RWPE2 (cell line): Measurements from ENCODE around the gene PFDN4.
"Not testable (repeated sequence)": the region's sequence is repeated elsewhere in the genome, so short reads cannot be mapped to it uniquely, and the experiment has no call there.

Experiments used
- ATAC-seq: fragments of 200-7000 bp; cut with Tn5 transposase; 3 replicates; pipeline ENCODE4 v1.9.1; 2021; ENCODE audit warnings: low read depth
- DNase-seq: peaks from one replicate; pipeline ENCODE4 v3.0.0-alpha.2; 2020; ENCODE audit warnings: low spot score
- H3K27ac ChIP-seq: fragments of 450-650 bp; 2 replicates; pipeline ENCODE4 v1.5.1; 2017; ENCODE audit warnings: mild to moderate bottlenecking; ENCODE audit not compliant: poor library complexity, severe bottlenecking
- H3K27me3 ChIP-seq: fragments of 250-450 bp; sonication (Bioruptor Pico); 2 replicates; pipeline ENCODE4 v1.5.1; 2021; ENCODE audit warnings: mild to moderate bottlenecking, moderate library complexity; ENCODE audit not compliant: insufficient read depth, poor library complexity, severe bottlenecking
- H3K36me3 ChIP-seq: fragments of 250-450 bp; sonication (Bioruptor Pico); 2 replicates; pipeline ENCODE4 v1.5.1; 2020; ENCODE audit warnings: low read depth, mild to moderate bottlenecking, moderate library complexity
- H3K4me1 ChIP-seq: fragments of 250-450 bp; sonication (Bioruptor Pico); 2 replicates; pipeline ENCODE4 v1.5.1; 2021; ENCODE audit warnings: mild to moderate bottlenecking, moderate library complexity; ENCODE audit not compliant: insufficient read depth, poor library complexity, severe bottlenecking
- H3K4me3 ChIP-seq: fragments of 250-450 bp; sonication (Bioruptor Pico); 2 replicates; pipeline ENCODE4 v1.5.1; 2021; ENCODE audit warnings: mild to moderate bottlenecking, moderate library complexity; ENCODE audit not compliant: severe bottlenecking
- H3K9me3 ChIP-seq: fragments of 250-450 bp; sonication (Bioruptor Pico); 2 replicates; pipeline ENCODE4 v1.5.1; 2021; ENCODE audit warnings: mild to moderate bottlenecking, moderate library complexity; ENCODE audit not compliant: severe bottlenecking
- CTCF ChIP-seq: fragments of 450-650 bp; IDR thresholded peaks from one replicate; pipeline ENCODE4 v1.5.1; 2017; ENCODE audit warnings: mild to moderate bottlenecking, moderate library complexity; ENCODE audit not compliant: poor library complexity, severe bottlenecking

The PFDN4 gene

GRCh38 chr20:54234991-54235390 lies 27.1 kb downstream of the PFDN4 start:
- DNase-seq = no peak
- H3K27me3 ChIP-seq = peaks cover 44% of the 10 kb centered on the region

GRCh38 chr20:54237116-54237943 lies 29.4 kb downstream of the PFDN4 start:
- no peak for TF ChIP-seq CTCF
- no peak overlapping the region for H3K4me3 ChIP-seq
- no peaks in the 10 kb centered on the region for H3K9me3 ChIP-seq
- no peaks in the 10 kb centered on the region for H3K36me3 ChIP-seq
- no peaks in the 10 kb centered on the region for H3K4me1 ChIP-seq
- peaks cover 60% of the 10 kb centered on the region for H3K27me3 ChIP-seq
- DNase-seq (no peak), ATAC-seq (no peak)
- no peak overlapping the region for H3K27ac ChIP-seq

More at GRCh38 chr20:54234991-54235390, 27.1 kb downstream of the PFDN4 start:
- H3K36me3 ChIP-seq = no peaks in the 10 kb centered on the region
- H3K27ac ChIP-seq = no peak overlapping the region
- ATAC-seq = no peak; the same call in 2 of the 3 replicates
- H3K9me3 ChIP-seq = no peaks in the 10 kb centered on the region
- TF ChIP-seq CTCF = no peak
- H3K4me1 ChIP-seq = no peaks in the 10 kb centered on the region
- no peak overlapping the region for H3K4me3 ChIP-seq

GRCh38 chr20:54244113-54244512 lies 36.2 kb downstream of the PFDN4 start:
- TF ChIP-seq CTCF = no peak
- H3K4me3 ChIP-seq = no peak overlapping the region
- no peak overlapping the region for H3K27ac ChIP-seq
- DNase-seq (no peak), ATAC-seq (no peak)
- no peaks in the 10 kb centered on the region for H3K36me3 ChIP-seq
- H3K27me3 ChIP-seq = peaks cover 24% of the 10 kb centered on the region
- peaks cover 3% of the 10 kb centered on the region for H3K9me3 ChIP-seq
- H3K4me1 ChIP-seq = no peaks in the 10 kb centered on the region

- H3K4me3 ChIP-seq, H3K4me1 ChIP-seq, H3K36me3 ChIP-seq, H3K27me3 ChIP-seq, H3K27ac ChIP-seq, DNase-seq, ATAC-seq, H3K9me3 ChIP-seq: not testable (repeated sequence)
Measured at GRCh38 chr20:54248705-54249104, 40.8 kb downstream of the PFDN4 start.

GRCh38 chr20:54250691-54251090 lies 42.8 kb downstream of the PFDN4 start:
- ATAC-seq (peak; percentile 63; the same call in 2 of the 3 replicates), DNase-seq (no peak)
- Histone ChIP-seq H3K36me3 (no peaks in the 10 kb centered on the region), H3K27ac (no peak overlapping the region), H3K4me3 (no peak overlapping the region), H3K9me3 (no peaks in the 10 kb centered on the region), H3K4me1 (peaks cover 17% of the 10 kb centered on the region), H3K27me3 (no peaks in the 10 kb centered on the region)
- TF ChIP-seq CTCF = no peak
